Stimulated activated CD4-positive, alpha-beta T cell treated with anti-CD3 and anti-CD28 coated beads, Interleukin-1b, Interleukin-23, amount 100 ng/mL, for 24 hours (primary cell): ENCODE data around the gene GTF2F2.

Experiments used
- DNase-seq, 4 experiments: peaks; one replicate each; pipeline ENCODE4 v3.0.0-alpha.2; 2020; ENCODE audit warnings: low read depth in 4 of 4, low spot score in 1 of 4

GTF2F2 gene

GRCh38 chr13:45299194-45299593 is 178.9 kb downstream of the GTF2F2 start:
- no peak for DNase-seq

DNA sequence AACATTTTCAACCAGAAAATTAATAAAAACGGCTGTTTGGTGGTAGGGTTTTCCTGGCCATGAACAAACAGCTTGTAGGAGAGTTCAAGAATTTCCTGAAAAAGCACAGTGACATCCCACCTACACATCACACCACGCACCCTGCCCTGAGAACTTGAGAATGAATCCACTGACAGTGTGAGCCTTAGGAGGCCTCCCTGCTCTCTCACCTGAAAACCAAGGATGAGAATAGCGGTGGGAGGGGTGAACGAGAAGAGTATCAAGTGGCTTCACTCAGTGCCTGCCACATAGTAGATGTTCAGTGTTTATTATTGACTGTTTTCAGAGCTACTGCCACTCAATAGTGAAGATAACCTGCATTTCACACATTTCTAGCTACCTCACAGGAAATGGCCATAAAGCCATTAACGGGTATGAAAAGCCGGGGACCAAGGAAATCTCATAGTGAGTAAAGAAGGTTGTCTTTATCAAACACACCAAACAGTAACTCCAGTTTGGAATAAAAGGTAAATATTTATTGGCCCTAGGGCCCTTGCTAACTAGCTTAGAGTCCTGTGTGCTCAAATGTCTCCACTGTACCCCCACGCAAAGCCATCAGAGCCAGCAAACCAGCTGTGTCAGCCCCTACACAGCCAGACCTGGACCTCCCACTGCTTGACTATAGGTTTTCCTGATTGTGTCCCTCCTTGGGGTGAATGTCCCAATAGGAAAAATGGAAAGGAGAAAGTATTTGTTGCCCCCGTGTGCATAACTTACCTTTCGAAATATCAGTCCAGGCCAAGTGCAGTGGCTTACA is 180.1 kb downstream of the GTF2F2 start:
- no peak for DNase-seq

DNA sequence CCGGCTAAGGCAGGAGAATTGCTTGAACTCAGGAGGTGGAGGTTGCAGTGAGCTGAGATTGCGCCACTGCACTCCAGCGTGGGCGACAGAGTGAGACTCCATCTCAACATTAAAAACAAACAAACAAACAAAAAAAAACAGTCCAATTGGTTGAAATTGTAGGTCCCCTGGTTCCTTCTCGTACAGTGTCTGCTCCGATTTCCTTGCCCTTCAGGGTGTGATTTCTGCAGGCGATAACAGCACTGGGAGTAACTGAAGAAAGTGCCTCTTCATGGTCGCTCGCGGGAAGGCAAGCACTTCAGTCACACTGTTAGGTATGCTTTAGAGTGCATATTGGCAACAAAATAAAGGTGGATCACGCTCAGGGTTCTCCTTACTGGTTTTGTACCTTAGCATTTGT is 181.0 kb downstream of the GTF2F2 start:
- no peak for DNase-seq

DNA sequence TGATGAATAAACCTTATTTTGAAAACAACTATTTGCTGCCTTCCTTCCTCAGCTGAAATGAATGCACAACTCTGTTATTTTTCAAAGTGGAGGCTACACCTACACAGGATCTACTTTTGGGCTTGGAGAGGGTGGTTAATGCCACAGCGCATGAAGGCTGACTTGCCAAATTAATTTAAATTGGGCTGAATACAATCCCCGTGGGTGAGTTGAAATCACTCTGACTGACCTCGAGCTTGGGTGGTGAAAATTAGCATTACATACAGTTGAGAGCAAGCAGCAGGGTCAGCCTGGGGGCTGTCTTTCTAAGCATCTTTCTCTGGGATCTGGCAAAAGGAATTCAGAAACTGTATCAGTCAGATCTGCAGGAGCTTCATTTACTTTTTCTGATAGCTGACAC is 182.2 kb downstream of the GTF2F2 start:
- no peak for DNase-seq

DNA sequence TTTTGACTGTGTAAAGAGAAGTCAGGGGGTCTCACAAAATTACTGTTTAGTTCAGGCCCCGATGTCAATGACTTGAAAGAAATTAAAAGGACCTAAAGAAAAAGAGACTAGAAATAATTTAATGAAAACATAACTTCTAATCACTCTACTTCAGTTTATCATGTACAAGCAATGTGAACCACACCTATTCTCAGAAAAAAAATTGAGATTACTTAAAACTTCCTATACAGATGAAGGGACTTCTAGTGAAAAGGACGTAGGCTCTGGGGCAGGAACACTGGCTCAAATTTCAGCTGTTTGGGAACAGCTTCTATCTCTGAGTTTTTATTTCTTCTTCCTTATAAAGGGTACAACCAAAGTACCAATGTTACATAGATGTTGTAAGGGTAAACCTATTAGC is 182.7 kb downstream of the GTF2F2 start:
- no peak for DNase-seq

DNA sequence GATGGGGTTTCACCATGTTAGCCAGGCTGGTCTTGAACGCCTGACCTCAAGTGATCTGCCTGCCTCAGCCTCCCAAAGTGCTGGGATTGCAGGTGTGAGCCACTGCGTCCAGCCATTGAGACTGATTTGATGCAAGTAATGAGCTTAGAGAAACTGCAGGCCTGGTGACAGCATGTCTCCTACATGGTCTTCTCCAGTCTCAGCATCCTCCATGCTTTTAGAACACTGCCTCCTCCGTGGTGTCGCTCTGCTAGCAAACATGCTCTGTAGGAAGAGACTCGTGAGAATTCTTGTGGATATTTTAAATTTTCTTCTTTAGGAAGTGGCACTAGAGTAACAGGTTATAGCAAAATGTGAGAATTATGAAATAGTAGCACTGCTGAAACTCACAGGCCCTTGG is 183.6 kb downstream of the GTF2F2 start:
- no peak for DNase-seq

GRCh38 chr13:45305079-45305478 is 184.8 kb downstream of the GTF2F2 start:
- no peak for DNase-seq

DNA sequence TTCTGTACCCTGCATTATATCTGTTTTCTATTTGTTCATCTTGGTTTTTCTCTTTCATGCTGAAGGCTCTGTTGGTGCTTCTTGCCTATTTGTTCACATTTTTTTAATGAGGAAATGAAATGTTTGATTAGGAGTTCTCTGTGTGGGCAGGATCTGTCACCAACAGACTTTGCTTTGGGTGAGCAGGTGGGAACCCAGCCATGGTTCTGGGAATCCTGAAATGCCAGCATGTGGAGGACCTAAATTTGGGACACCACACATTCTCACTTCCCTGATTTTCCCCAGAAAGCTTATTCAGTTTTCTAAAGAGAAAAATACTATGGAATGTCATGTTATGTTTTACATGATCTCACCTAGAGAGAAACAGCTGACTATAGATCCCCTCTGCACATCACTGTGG is 186.7 kb downstream of the GTF2F2 start:
- no peak for DNase-seq

GRCh38 chr13:45310341-45311131 is 190.2 kb downstream of the GTF2F2 start:
- no peak for DNase-seq

DNA sequence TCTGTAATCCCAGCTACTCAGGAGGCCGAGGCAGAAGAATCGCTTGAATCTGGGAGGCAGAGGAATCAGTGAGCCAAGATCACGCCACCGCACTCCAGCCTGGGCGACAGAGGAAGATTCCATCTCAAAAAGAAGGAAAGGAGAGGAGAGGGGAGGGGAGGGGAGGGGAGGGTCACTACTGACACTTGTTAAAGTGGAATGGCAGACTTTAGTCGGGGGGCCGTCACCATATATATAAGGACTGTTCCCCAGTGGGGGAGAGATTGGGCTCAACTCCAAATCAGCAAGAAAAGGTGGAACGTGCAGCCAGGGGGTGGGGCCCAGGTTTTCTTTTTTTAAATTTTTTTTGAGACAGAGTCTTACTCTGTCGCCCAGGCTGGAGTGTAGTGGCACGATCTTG is 194.5 kb downstream of the GTF2F2 start:
- DNase-seq = no peak

DNA sequence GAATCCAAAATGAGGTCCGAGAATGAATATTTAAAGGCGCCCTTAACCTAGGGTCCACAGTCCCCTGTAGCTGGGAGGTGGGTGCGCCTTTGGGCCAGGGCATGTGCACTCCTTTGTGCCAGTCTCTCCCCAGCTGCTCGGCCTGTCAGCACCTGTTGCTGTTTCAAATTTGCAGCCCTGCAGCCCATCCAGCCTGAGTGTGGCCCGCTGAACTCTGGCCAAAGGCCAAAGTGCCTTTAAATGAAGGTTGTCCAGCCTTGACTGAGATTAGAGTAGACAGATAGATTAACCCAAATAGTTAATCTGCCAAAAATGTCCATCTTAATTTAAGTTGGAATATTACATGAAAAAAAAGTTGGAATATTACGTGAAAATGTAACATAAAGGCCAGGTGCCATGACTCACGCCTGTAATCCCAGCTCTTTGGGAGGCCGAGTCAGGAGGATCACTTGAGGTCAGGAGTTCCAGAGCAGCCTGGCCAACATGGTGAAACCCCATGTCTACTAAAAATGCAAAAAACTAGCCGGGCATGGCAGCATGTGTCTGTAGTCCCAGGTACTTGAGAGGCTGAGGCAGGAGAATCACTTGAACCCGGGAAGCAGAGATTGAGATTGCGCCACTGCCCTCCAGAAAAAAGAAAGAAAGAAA is 195.3 kb downstream of the GTF2F2 start:
- no peak for DNase-seq

DNA sequence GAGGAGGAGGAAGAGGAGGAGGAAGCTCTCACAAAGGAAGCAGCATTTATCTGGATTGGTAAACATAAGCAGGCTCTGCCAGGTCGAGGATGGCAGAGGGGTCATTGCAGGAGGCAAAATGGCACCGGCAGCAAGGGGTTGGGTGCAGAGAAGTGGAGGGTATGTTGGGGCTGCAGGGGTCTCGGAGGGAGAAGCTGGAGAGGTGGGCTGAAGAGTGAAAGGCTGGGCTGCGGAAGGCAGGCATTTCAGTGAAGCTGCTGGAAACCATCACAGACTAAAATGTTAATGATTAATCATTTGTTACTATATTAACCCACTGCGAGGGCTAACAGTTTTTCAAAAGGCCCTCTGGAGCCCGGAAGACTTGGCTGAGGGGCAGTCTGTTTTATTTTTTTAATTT is 196.0 kb downstream of the GTF2F2 start:
- DNase-seq = no peak

- no peak for DNase-seq
Measured at GRCh38 chr13:45316996-45317395, 196.7 kb downstream of the GTF2F2 start.

GRCh38 chr13:45320876-45321629 is 200.7 kb downstream of the GTF2F2 start:
- no peak for DNase-seq

DNA sequence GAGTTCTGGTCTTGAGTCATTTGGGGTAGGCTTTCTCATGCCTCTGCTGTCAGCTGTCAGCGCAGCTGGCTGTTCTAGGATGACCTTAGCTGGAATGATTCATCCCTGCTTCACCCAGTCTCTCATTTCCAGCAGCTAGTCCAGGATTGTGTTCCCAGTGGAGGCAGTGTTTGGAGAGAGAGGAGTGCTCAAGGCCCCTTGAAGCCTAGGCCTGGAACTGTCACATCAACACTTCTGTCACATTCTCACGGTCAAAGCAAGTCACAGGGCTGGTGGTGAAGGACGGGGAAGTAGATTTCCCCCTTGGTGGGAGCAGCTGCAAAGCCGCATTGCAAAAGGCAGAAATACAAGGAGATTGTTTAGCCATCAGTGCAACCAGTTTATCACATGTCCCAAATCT is 205.5 kb downstream of the GTF2F2 start:
- DNase-seq = no peak

- DNase-seq = no peak
Measured at GRCh38 chr13:45327253-45327955, 207.1 kb downstream of the GTF2F2 start.

DNA sequence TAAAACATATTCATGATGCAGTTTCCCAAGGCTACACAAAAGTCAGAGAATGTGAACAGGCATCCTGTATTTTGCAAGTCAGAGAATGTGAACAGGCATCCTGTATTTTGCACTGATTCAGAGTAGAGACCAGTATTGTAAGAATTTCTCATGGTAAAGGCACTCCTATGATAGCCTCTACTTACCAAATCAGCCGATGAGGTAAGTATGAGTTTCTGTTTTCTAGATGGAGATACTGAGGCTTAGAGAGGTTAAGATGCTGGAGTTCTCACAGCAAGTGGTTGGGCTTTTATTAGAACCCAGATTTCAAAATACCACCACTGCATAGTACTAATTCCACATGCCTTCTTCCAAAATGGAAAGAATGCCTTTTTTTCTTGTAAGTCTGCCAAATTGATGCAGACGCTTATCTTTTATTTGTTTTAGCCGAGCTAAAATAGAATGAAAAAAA is 208.4 kb downstream of the GTF2F2 start:
- no peak for DNase-seq

DNA sequence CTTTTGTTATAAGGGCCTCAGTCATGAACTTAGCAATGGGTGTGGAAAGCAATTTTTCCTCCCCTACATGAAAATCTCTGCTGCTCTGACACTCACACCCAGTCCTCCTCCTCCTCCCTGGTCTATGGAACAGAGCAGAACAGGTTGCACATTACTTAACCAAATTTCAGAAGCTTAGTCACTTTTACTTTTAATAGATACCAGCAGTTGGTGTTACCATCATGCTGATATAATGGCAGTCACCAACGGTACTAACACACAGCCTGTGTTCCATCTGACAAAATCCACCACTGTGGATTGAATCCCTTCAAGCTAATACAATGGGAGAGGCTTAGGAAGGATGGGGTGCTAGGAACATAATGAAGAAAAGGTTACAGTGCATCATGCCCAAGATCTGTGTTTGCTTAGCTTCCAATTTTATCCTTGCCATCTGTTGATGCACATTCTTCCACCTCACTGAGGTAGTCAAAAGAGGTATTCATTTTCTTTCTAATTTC is 210.9 kb downstream of the GTF2F2 start:
- DNase-seq = no peak

DNA sequence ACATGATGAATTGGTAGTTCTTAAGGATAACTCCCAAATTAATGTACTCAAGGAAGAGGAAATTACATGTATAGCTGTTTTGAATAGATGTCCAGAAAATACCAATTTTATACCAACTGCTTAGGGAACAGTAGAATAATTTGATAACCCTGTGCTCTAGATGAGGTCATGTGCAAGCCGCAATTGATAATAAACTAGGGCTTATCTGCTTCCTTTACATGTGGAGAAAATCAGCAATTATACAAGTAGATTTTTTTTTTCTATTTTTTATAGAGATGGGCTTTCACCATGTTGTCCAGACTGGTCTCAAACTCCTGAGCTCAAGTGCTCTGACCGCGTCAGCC is 211.4 kb downstream of the GTF2F2 start:
- no peak for DNase-seq

GRCh38 chr13:45332036-45332830 is 211.9 kb downstream of the GTF2F2 start:
- DNase-seq = no peak
